Stimulated activated naive CD8-positive, alpha-beta T cell treated with anti-CD3 and anti-CD28 coated beads, Interleukin-15, amount 100 ng/mL, for 72 hours (primary cell): Measurements from ENCODE around the gene ASL.
"Not testable (repeated sequence)": the region's sequence is repeated elsewhere in the genome, so short reads cannot be mapped to it uniquely, and the experiment has no call there.

ENCODE experiments used
- ATAC-seq: fragments of 150-1000 bp; cut with Tn5 transposase; 2 replicates; pipeline ENCODE4 v1.10.0; 2021; ENCODE audit warnings: mild to moderate bottlenecking, moderate library complexity
- DNase-seq, 2 donors: peaks; one replicate each; pipeline ENCODE4 v3.0.0; 2021 to 2022
- H3K27ac Mint-ChIP-seq, 2 donors: one replicate each; pipeline ENCODE4 v1.8.0; 2022; ENCODE audit warnings: mild to moderate bottlenecking in 2 of 2, mixed read lengths in 2 of 2, moderate library complexity in 2 of 2
- H3K27me3 Mint-ChIP-seq: one replicate; pipeline ENCODE4 v1.8.0; 2022; ENCODE audit warnings: mixed read lengths
- H3K4me1 Mint-ChIP-seq: one replicate; pipeline ENCODE4 v1.8.0; 2022; ENCODE audit warnings: mild to moderate bottlenecking, mixed read lengths
- H3K4me3 Mint-ChIP-seq, 2 donors: one replicate each; pipeline ENCODE4 v1.8.0; 2022; ENCODE audit warnings: mild to moderate bottlenecking in 2 of 2, mixed read lengths in 2 of 2, moderate library complexity in 1 of 2
- H3K9me3 Mint-ChIP-seq, 2 donors: one replicate each; pipeline ENCODE4 v1.8.0; 2022; ENCODE audit warnings: mixed read lengths in 2 of 2

ASL gene

GRCh38 chr7:66099551-66100407 lies 24.2 kb downstream of the ASL start:
- DNase-seq = peak; percentile 31 to 32
- Mint-ChIP-seq H3K4me3 (peak overlapping the region; percentile 82 to 88), H3K27ac (peak overlapping the region; percentile 93 to 97), H3K4me1 (peaks cover 13% of the 10 kb centered on the region), H3K9me3 (no peaks in the 10 kb centered on the region), H3K27me3 (no peaks in the 10 kb centered on the region)
- ATAC-seq = peak; percentile 89

- Mint-ChIP-seq H3K9me3 (no peaks in the 10 kb centered on the region), H3K4me3 (peak overlapping the region; percentile 82 to 88), H3K27ac (peak overlapping the region; percentile 93 to 97), H3K27me3 (no peaks in the 10 kb centered on the region), H3K4me1 (peaks cover 13% of the 10 kb centered on the region)
- DNase-seq (no peak), ATAC-seq (no peak)
These were observed 24.9 kb downstream of the ASL start for GRCh38 chr7:66100408-66101050.

- H3K27ac Mint-ChIP-seq, ATAC-seq, H3K4me3 Mint-ChIP-seq, DNase-seq, H3K27me3 Mint-ChIP-seq, H3K9me3 Mint-ChIP-seq: not testable (repeated sequence)
- peaks cover 13% of the 10 kb centered on the region for H3K4me1 Mint-ChIP-seq
These were observed 26.5 kb downstream of the ASL start for GRCh38 chr7:66102168-66102567.

- H3K4me1 Mint-ChIP-seq = peaks cover 13% of the 10 kb centered on the region
- H3K27ac Mint-ChIP-seq, ATAC-seq, H3K4me3 Mint-ChIP-seq, H3K9me3 Mint-ChIP-seq, H3K27me3 Mint-ChIP-seq, DNase-seq: not testable (repeated sequence)
These were observed 28.4 kb downstream of the ASL start for GRCh38 chr7:66103994-66104393.

- DNase-seq = no peak
- peak overlapping the region in 1 of 2 donors; percentile 3 for H3K27ac Mint-ChIP-seq
These were observed 29.7 kb downstream of the ASL start for GRCh38 chr7:66105263-66105748.

GRCh38 chr7:66108410-66108809 lies 32.8 kb downstream of the ASL start:
- H3K27me3 Mint-ChIP-seq, H3K4me3 Mint-ChIP-seq, ATAC-seq, H3K4me1 Mint-ChIP-seq, H3K9me3 Mint-ChIP-seq, DNase-seq: not testable (repeated sequence)
- H3K27ac Mint-ChIP-seq = peak overlapping the region; percentile 51 to 52

More at GRCh38 chr7:66105263-66105748, 29.7 kb downstream of the ASL start:
- Mint-ChIP-seq H3K4me1 (peaks cover 2% of the 10 kb centered on the region), H3K4me3 (no peak overlapping the region), H3K9me3 (no peaks in the 10 kb centered on the region), H3K27me3 (no peaks in the 10 kb centered on the region)
- no peak for ATAC-seq

- Mint-ChIP-seq H3K4me1 (peaks cover 15% of the 10 kb centered on the region), H3K9me3 (no peaks in the 10 kb centered on the region), H3K27me3 (no peaks in the 10 kb centered on the region), H3K4me3 (no peak overlapping the region), H3K27ac (peak overlapping the region in 1 of 2 donors; percentile 42)
- DNase-seq (no peak), ATAC-seq (no peak)
These were observed 35.2 kb downstream of the ASL start for GRCh38 chr7:66110856-66111255.

- peak; percentile 91 for ATAC-seq
- Mint-ChIP-seq H3K4me1 (peaks cover 55% of the 10 kb centered on the region), H3K27me3 (no peaks in the 10 kb centered on the region), H3K27ac (peak within 1 kb of the TSS; percentile 99 to 100), H3K4me3 (peak within 1 kb of the TSS; percentile 94 to 96), H3K9me3 (no peaks in the 10 kb centered on the region)
- peak; percentile 79 to 85 for DNase-seq
These were observed 39.4 kb downstream of the ASL start, which contains the start of gene CRCP for GRCh38 chr7:66114743-66115649. TSS of gene CRCP (plus strand) at chr7:66114847. CDS start at chr7:66114963, 116 bp downstream.

- peak overlapping the region; percentile 65 to 94 for H3K4me3 Mint-ChIP-seq
These were observed 41.2 kb downstream of the ASL start for GRCh38 chr7:66116680-66117420.

GRCh38 chr7:66118603-66119002 lies 43.0 kb downstream of the ASL start:
- no peaks in the 10 kb centered on the region for H3K27me3 Mint-ChIP-seq
- peak overlapping the region in 1 of 2 donors; percentile 68 for H3K27ac Mint-ChIP-seq
- H3K4me3 Mint-ChIP-seq = peak overlapping the region in 1 of 2 donors; percentile 83
- H3K4me1 Mint-ChIP-seq = peaks cover 57% of the 10 kb centered on the region
- H3K9me3 Mint-ChIP-seq = no peaks in the 10 kb centered on the region
- no peak for DNase-seq
- ATAC-seq = no peak

More at GRCh38 chr7:66116680-66117420, 41.2 kb downstream of the ASL start:
- H3K27ac Mint-ChIP-seq = peak overlapping the region in 1 of 2 donors; percentile 33
- not testable (repeated sequence) for H3K9me3 Mint-ChIP-seq, H3K27me3 Mint-ChIP-seq, DNase-seq
- peaks cover 49% of the 10 kb centered on the region for H3K4me1 Mint-ChIP-seq
- peak; percentile 18 for ATAC-seq

- H3K9me3 Mint-ChIP-seq = no peaks in the 10 kb centered on the region
These were observed 43.7 kb downstream of the ASL start for GRCh38 chr7:66119245-66119850.

GRCh38 chr7:66123175-66123528 lies 47.5 kb downstream of the ASL start:
- H3K4me1 Mint-ChIP-seq = peaks cover 54% of the 10 kb centered on the region
- DNase-seq (no peak), ATAC-seq (no peak)
- no peaks in the 10 kb centered on the region for H3K9me3 Mint-ChIP-seq
- H3K27ac Mint-ChIP-seq = peak overlapping the region in 1 of 2 donors; percentile 67
- no peaks in the 10 kb centered on the region for H3K27me3 Mint-ChIP-seq
- H3K4me3 Mint-ChIP-seq = no peak overlapping the region

More at GRCh38 chr7:66119245-66119850, 43.7 kb downstream of the ASL start:
- Mint-ChIP-seq H3K4me3 (no peak overlapping the region), H3K27me3 (no peaks in the 10 kb centered on the region), H3K4me1 (peaks cover 61% of the 10 kb centered on the region), H3K27ac (peak overlapping the region; percentile 54)
- no peak for DNase-seq
- ATAC-seq = no peak

GRCh38 chr7:66124569-66124861 lies 48.9 kb downstream of the ASL start:
- not testable (repeated sequence) for ATAC-seq, DNase-seq, H3K9me3 Mint-ChIP-seq, H3K27me3 Mint-ChIP-seq
- Mint-ChIP-seq H3K4me1 (peaks cover 48% of the 10 kb centered on the region), H3K27ac (peak overlapping the region in 1 of 2 donors; percentile 95), H3K4me3 (peak overlapping the region; percentile 17 to 53)

GRCh38 chr7:66125052-66125694 lies 49.6 kb downstream of the ASL start:
- H3K27ac Mint-ChIP-seq = peak overlapping the region; percentile 93 to 95
- ATAC-seq = peak; percentile 72
- H3K27me3 Mint-ChIP-seq = no peaks in the 10 kb centered on the region
- H3K4me1 Mint-ChIP-seq = peaks cover 44% of the 10 kb centered on the region
- H3K9me3 Mint-ChIP-seq = no peaks in the 10 kb centered on the region
- no peak for DNase-seq
- peak overlapping the region; percentile 36 to 53 for H3K4me3 Mint-ChIP-seq
